C4-2B (cell line): Measurements from ENCODE around the gene USF1.

Source experiments
- ZFX ChIP-seq: fragments of 450-650 bp; IDR thresholded peaks from 2 replicates; pipeline ENCODE4 v1.6.1; 2017
- TF ChIP-seq, protein P1 (sequence below): fragments of 450-650 bp; conservative IDR thresholded peaks from 2 replicates; pipeline ENCODE4 v1.5.1; 2017; ENCODE audit warnings: mild to moderate bottlenecking

DNA sequence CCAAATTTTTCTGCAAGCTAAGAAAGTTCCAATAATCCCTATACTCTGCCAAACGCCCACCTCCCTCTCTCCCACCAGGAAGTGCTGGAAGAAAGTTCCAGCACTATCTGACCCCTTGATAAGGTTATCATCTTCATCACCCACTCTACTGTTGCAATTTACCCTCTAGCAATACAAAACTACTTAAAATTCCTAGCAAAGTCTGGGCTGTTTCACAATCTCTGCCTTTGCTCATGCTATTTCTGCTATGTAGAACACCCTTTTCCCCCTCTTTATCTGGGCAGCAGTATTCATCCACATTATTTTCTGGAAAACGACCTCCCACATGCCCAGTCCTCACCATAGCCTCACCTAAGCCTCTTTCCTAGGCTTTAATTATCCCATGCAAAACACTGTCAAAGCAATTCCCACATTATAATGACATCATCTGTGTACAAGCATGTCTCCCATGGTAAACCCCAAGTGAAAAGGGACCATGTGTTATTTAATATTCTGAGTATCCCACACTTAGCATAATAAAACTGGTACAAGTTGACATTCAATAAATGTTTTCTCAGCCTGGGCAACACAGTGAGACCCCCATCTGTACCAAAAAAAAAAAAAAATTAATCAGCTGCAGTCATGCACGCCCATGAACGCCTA lies 36.8 kb downstream of the USF1 start:
- TF ChIP-seq, protein P1, sequence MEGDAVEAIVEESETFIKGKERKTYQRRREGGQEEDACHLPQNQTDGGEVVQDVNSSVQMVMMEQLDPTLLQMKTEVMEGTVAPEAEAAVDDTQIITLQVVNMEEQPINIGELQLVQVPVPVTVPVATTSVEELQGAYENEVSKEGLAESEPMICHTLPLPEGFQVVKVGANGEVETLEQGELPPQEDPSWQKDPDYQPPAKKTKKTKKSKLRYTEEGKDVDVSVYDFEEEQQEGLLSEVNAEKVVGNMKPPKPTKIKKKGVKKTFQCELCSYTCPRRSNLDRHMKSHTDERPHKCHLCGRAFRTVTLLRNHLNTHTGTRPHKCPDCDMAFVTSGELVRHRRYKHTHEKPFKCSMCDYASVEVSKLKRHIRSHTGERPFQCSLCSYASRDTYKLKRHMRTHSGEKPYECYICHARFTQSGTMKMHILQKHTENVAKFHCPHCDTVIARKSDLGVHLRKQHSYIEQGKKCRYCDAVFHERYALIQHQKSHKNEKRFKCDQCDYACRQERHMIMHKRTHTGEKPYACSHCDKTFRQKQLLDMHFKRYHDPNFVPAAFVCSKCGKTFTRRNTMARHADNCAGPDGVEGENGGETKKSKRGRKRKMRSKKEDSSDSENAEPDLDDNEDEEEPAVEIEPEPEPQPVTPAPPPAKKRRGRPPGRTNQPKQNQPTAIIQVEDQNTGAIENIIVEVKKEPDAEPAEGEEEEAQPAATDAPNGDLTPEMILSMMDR: no peak
- no peak for TF ChIP-seq ZFX
